Lung (tissue), 12 donors: Measurements from ENCODE around the gene INPP4B. TPM values are rescaled to one million over a fixed set of nuclear protein-coding genes. Genes with fewer than 3 reads are reported as not detected.
A peak's percentile ranks its signal among the peaks of the same experiment; 100 is the strongest.

Experiments used
- ATAC-seq: fragments of 200-7000 bp; cut with Tn5 transposase; one replicate; pipeline ENCODE4 v1.9.1; 2020; ENCODE audit warnings: moderate number of reproducible peaks; ENCODE audit not compliant: insufficient read depth, low FRiP score
- DNase-seq, 3 donors: peaks; one replicate each; pipeline ENCODE4 v3.0.0-alpha.2; 2013 to 2017
- H3K27ac ChIP-seq, 2 donors: one replicate each; pipeline ENCODE4 v1.5.1; 2013; ENCODE audit warnings: mild to moderate bottlenecking in 2 of 2, moderate library complexity in 2 of 2, control low read depth in 1 of 2, inconsistent platforms in 1 of 2, low read depth in 1 of 2, low read length in 1 of 2
- H3K27me3 ChIP-seq, 3 donors: one replicate each; pipeline ENCODE4 v1.5.1; 2013; ENCODE audit warnings: low read length in 2 of 3; ENCODE audit not compliant: control insufficient read depth in 3 of 3, insufficient read depth in 3 of 3
- H3K36me3 ChIP-seq, 4 donors: one replicate each; pipeline ENCODE4 v1.5.1; 2013; ENCODE audit warnings: low read length in 4 of 4, mild to moderate bottlenecking in 1 of 4, moderate library complexity in 1 of 4; ENCODE audit not compliant: control insufficient read depth in 4 of 4, insufficient read depth in 4 of 4
- H3K4me1 ChIP-seq, 5 donors: one replicate each; pipeline ENCODE4 v1.5.1; 2013; ENCODE audit warnings: low read length in 5 of 5, mild to moderate bottlenecking in 2 of 5, moderate library complexity in 1 of 5; ENCODE audit not compliant: control insufficient read depth in 5 of 5, insufficient read depth in 5 of 5
- H3K4me3 ChIP-seq: one replicate; pipeline ENCODE4 v1.5.1; 2013; ENCODE audit warnings: mild to moderate bottlenecking, control low read depth, moderate library complexity
- H3K9ac ChIP-seq, 2 donors: one replicate each; pipeline ENCODE4 v1.5.1; 2013; ENCODE audit warnings: low read length in 2 of 2, control low read depth in 1 of 2; ENCODE audit not compliant: insufficient read depth in 1 of 2
- H3K9me3 ChIP-seq, 4 donors: one replicate each; pipeline ENCODE4 v1.5.1; 2013; ENCODE audit warnings: low read length in 3 of 4, mild to moderate bottlenecking in 1 of 4, moderate library complexity in 1 of 4; ENCODE audit not compliant: control insufficient read depth in 4 of 4, insufficient read depth in 3 of 4
- CTCF ChIP-seq: IDR thresholded peaks from 2 replicates; pipeline ENCODE4 v1.5.1; 2012; ENCODE audit warnings: mild to moderate bottlenecking; ENCODE audit errors: control extremely low read depth, extremely low read depth
- WGBS, 2 donors: extraction: QIAGEN DNeasy Blood & Tissue Kit; methylation state at CpG; one replicate each; pipeline ENCODE4 v1.1.7; 2013; 5-methylcytosine and 5-hydroxymethylcytosine counted together
- polyA plus RNA-seq, 2 donors: library from polyadenylated mRNA; stranded (reverse); fragments of 200-250 nt; gene quantifications; one replicate each; pipeline ENCODE4 v1.2.1, GENCODE V29; 2013
- total RNA-seq, 2 donors: library from RNA; depleted of rRNA in 1 of 2; stranded (reverse); fragments of >200 nt in 1 of 2; gene quantifications; one replicate each; pipeline ENCODE4 v1.2.1, GENCODE V29; 2014 to 2021
- donor health status: control.
- donor health status: control.
- donor health status: Bipolar disorder and iron deficiency.
- donor health status: healthy.
- donor health status: DM: yes; HTN: yes; CAD: no.

Gene INPP4B
- total and polyA plus RNA-seq, 4 donors: 2.4 to 32.6 (median 5.6) TPM

DNA sequence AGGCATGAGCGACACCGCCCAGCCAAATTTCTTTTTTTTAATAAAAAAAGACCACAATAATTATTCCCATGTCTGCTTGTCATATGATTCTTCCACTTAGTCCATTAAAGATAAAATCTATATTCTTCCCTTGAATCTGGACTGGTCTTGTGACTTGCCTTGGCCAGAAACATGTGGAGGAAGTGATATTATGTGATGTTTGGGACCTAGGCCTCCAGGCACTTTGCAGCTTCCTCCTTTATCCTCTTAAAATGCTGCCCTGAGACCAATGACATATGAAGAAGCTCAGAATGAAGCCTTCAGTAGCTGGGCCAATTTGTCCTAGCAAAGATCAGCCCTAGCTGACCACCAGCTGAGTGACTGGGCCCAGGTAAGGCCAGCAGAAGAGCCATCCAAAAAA lies 250.0 kb downstream of the INPP4B start:
- DNase-seq (no peak), ATAC-seq (no peak)
- Histone ChIP-seq H3K4me1 (peaks cover 0 to 5% (median 0%) of the 10 kb centered on the region in 5 donors), H3K9me3 (peaks cover 0 to 2% (median 0%) of the 10 kb centered on the region in 4 donors), H3K36me3 (no peaks in the 10 kb centered on the region), H3K9ac (no peak overlapping the region), H3K4me3 (no peak overlapping the region), H3K27ac (no peak overlapping the region), H3K27me3 (no peaks in the 10 kb centered on the region)
- WGBS, 2 donors: 87 to 99% methylated on average over 2 of the region's 2 CpGs
- TF ChIP-seq CTCF: no peak

- peaks cover 0 to 2% (median 0%) of the 10 kb centered on the region in 4 donors for H3K9me3 ChIP-seq
- H3K9ac ChIP-seq: no peak overlapping the region
- DNase-seq (peak in 1 of 3 donors; percentile 4), ATAC-seq (no peak)
- H3K4me3 ChIP-seq: no peak overlapping the region
- no peaks in the 10 kb centered on the region for H3K27me3 ChIP-seq
- no peak for TF ChIP-seq CTCF
- peaks cover 0 to 5% (median 0%) of the 10 kb centered on the region in 5 donors for H3K4me1 ChIP-seq
- H3K36me3 ChIP-seq: no peaks in the 10 kb centered on the region
- H3K27ac ChIP-seq: no peak overlapping the region
These were observed 250.8 kb downstream of the INPP4B start for GRCh38 chr4:142595222-142595871.

GRCh38 chr4:142585411-142585810 lies 260.7 kb downstream of the INPP4B start:
- H3K36me3 ChIP-seq: no peaks in the 10 kb centered on the region
- no peak overlapping the region for H3K27ac ChIP-seq
- ATAC-seq (no peak), DNase-seq (peak in 1 of 3 donors; percentile 52)
- no peaks in the 10 kb centered on the region for H3K27me3 ChIP-seq
- H3K4me1 ChIP-seq: no peaks in the 10 kb centered on the region
- H3K4me3 ChIP-seq: no peak overlapping the region
- no peak for TF ChIP-seq CTCF
- H3K9me3 ChIP-seq: no peaks in the 10 kb centered on the region
- no peak overlapping the region for H3K9ac ChIP-seq
- 76 to 78% methylated on average over 1 of the region's 1 CpG for WGBS, 2 donors

DNA sequence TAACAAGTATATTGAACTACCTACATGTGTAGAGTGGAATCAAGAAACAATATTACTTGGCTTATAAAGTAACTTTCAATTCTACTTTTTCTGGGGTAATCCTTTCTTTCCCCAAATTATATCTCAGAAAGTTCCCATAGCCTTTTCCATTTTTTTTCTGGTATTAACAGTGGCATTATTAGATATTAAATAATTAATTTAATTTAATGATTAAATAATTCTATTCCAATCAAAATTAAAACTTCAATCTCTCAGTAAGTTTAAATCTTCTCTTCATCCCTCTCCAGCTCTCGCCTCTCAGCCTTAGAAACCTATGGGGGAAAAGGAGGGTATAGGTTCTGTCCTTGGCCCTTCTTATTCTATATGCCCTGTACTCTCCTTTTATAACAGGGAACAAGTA lies 262.4 kb downstream of the INPP4B start:
- DNase-seq: no peak
- ATAC-seq: no peak
- Histone ChIP-seq H3K9ac (no peak overlapping the region), H3K4me1 (no peaks in the 10 kb centered on the region), H3K4me3 (no peak overlapping the region), H3K9me3 (no peaks in the 10 kb centered on the region), H3K36me3 (no peaks in the 10 kb centered on the region), H3K27ac (no peak overlapping the region), H3K27me3 (no peaks in the 10 kb centered on the region)
- no peak for TF ChIP-seq CTCF
- 89 to 98% methylated on average over 1 of the region's 1 CpG for WGBS, 2 donors
